Inflammatory macrophage (primary cell): ENCODE data around the gene ELK4.

ENCODE experiments used
- DNase-seq, 2 donors: peaks; one replicate each; pipeline ENCODE4 v3.0.0-alpha.2; 2020 to 2022

Gene ELK4

GRCh38 chr1:205629751-205630150 lies 2.1 kb downstream of the ELK4 start:
- DNase-seq = no peak

GRCh38 chr1:205627956-205628355 lies 3.9 kb downstream of the ELK4 start:
- no peak for DNase-seq

- peak in 1 of 2 donors; percentile 45 for DNase-seq
These were observed 5.6 kb downstream of the ELK4 start for GRCh38 chr1:205626216-205626615.

- DNase-seq = no peak
These were observed 8.2 kb downstream of the ELK4 start for GRCh38 chr1:205623646-205624045.

- no peak for DNase-seq
These were observed 11.5 kb downstream of the ELK4 start for GRCh38 chr1:205620269-205620668.

GRCh38 chr1:205619376-205619775 lies 12.4 kb downstream of the ELK4 start:
- no peak for DNase-seq

GRCh38 chr1:205616563-205617293 lies 15.1 kb downstream of the ELK4 start:
- DNase-seq = no peak

GRCh38 chr1:205615789-205616188 lies 16.0 kb downstream of the ELK4 start:
- DNase-seq = no peak

- no peak for DNase-seq
These were observed 17.9 kb downstream of the ELK4 start for GRCh38 chr1:205613854-205614412.

- DNase-seq = no peak
These were observed 19.3 kb downstream of the ELK4 start for GRCh38 chr1:205612556-205612955.

- DNase-seq = no peak
These were observed 19.7 kb downstream of the ELK4 start for GRCh38 chr1:205612104-205612503.

- peak in 1 of 2 donors; percentile 35 for DNase-seq
These were observed 20.8 kb downstream of the ELK4 start for GRCh38 chr1:205610901-205611466.

GRCh38 chr1:205610036-205610435 lies 21.8 kb downstream of the ELK4 start:
- DNase-seq = no peak

- peak; percentile 88 to 93 for DNase-seq
These were observed 26.8 kb downstream of the ELK4 start for GRCh38 chr1:205604825-205605505.

- peak; percentile 89 to 91 for DNase-seq
These were observed 27.8 kb downstream of the ELK4 start for GRCh38 chr1:205604059-205604458.

- DNase-seq = no peak
These were observed 30.6 kb downstream of the ELK4 start for GRCh38 chr1:205601205-205601604.

- no peak for DNase-seq
These were observed 31.7 kb downstream of the ELK4 start for GRCh38 chr1:205600085-205600484.

GRCh38 chr1:205599669-205600042 lies 32.2 kb downstream of the ELK4 start:
- no peak for DNase-seq

- DNase-seq = peak; percentile 51 to 81
These were observed 32.8 kb downstream of the ELK4 start for GRCh38 chr1:205598841-205599668.

- DNase-seq = no peak
These were observed 34.0 kb downstream of the ELK4 start for GRCh38 chr1:205597691-205598314.

GRCh38 chr1:205596876-205597275 lies 34.9 kb downstream of the ELK4 start:
- no peak for DNase-seq

GRCh38 chr1:205595861-205596260 lies 36.0 kb downstream of the ELK4 start:
- no peak for DNase-seq
